HFFc6 (cell line): ENCODE results near the gene COIL. TPM values are rescaled to one million over a fixed set of nuclear protein-coding genes. Genes with fewer than 3 reads are reported as not detected.

ENCODE experiments used
- DNase-seq: peaks from one replicate; pipeline ENCODE4 v3.0.0-alpha.2; 2018
- H3K27ac Mint-ChIP-seq: 2 replicates; pipeline ENCODE4 v1.8.0; 2020; ENCODE audit warnings: mild to moderate bottlenecking, mixed read lengths
- H3K27me3 Mint-ChIP-seq: 2 replicates; pipeline ENCODE4 v1.8.0; 2021; ENCODE audit warnings: mild to moderate bottlenecking, moderate library complexity, mixed read lengths; ENCODE audit not compliant: insufficient read depth
- H3K36me3 Mint-ChIP-seq: 2 replicates; pipeline ENCODE4 v1.8.0; 2021; ENCODE audit warnings: low read depth, mixed read lengths
- H3K4me1 Mint-ChIP-seq: 2 replicates; pipeline ENCODE4 v1.8.0; 2020; ENCODE audit warnings: low read depth, mixed read lengths
- H3K4me3 Mint-ChIP-seq: 2 replicates; pipeline ENCODE4 v1.8.0; 2020; ENCODE audit warnings: mild to moderate bottlenecking, moderate library complexity, mixed read lengths
- H3K9me3 Mint-ChIP-seq: 2 replicates; pipeline ENCODE4 v1.8.0; 2020; ENCODE audit warnings: mild to moderate bottlenecking, mixed read lengths
- CTCF ChIP-seq: fragments of 200-600 bp; sonication (generic); IDR thresholded peaks from 2 replicates; pipeline ENCODE4 v1.5.0; 2021; ENCODE audit warnings: antibody characterized with exemption, mild to moderate bottlenecking
- total RNA-seq, 6 experiments: library from RNA; stranded (reverse); fragmentation: NEBNext Ultra II Directional; extraction: Animal tissue kit (Norgen Biotek cat#: 25700); gene quantifications; 2 replicates in 1 of 6; 3 replicates in 5 of 6; pipeline ENCODE4 v1.2.3, GENCODE V29; 2021

COIL gene
- total RNA-seq, 6 experiments from 2014 or later, result 13.6 to 16.4 (median 16.2) TPM

DNA sequence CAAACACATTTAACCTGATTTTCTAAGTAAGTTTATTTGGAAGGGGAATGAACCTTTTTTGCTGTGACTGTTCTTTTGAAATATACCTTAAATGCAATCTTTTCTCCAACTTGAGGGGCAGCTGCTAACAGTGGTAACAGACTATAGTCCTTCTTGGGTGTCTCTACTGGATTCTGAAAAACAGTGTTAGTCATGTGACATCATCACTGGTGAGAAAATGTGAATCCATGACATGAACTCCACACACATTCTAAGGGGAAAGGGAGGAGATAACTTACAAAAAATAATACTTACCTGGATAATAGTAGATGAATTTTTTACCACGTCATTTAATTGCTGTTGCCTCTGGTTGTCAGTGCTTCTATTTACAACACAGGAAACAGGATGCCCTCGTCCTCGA is 11.3 kb downstream of the COIL start:
- H3K4me1 Mint-ChIP-seq, result peaks cover 39% of the 10 kb centered on the region
- no peaks in the 10 kb centered on the region; the same call in 1 of the 2 replicates for H3K27me3 Mint-ChIP-seq
- DNase-seq, result no peak
- peaks cover 32% of the 10 kb centered on the region for H3K36me3 Mint-ChIP-seq
- no peak overlapping the region for H3K4me3 Mint-ChIP-seq
- H3K27ac Mint-ChIP-seq, result peak overlapping the region; percentile 3; the same call in 1 of the 2 replicates
- no peaks in the 10 kb centered on the region for H3K9me3 Mint-ChIP-seq
- TF ChIP-seq CTCF, result no peak

DNA sequence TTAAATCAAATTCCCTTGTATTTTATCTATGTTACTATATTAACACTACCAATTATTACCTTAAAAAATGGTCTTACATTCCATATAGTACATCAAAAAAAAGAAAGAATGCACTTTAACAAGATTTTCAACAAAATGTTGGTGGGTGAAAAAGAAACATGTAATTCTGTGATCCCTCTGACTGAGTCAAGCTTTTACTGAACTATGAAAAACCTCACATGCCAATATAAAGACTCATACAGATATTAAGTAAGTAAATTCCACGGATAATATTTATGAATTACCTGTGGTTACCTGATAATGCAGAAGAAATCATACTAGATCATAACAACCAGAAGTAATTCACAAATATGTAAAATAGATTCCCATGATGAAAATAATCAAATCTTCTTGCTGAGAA is 12.4 kb downstream of the COIL start:
- Mint-ChIP-seq H3K27me3 (no peaks in the 10 kb centered on the region; the same call in 1 of the 2 replicates), H3K4me1 (peaks cover 28% of the 10 kb centered on the region), H3K36me3 (peaks cover 38% of the 10 kb centered on the region), H3K9me3 (no peaks in the 10 kb centered on the region), H3K4me3 (no peak overlapping the region), H3K27ac (peak overlapping the region; percentile 39)
- no peak for TF ChIP-seq CTCF
- DNase-seq, result peak; percentile 3

DNA sequence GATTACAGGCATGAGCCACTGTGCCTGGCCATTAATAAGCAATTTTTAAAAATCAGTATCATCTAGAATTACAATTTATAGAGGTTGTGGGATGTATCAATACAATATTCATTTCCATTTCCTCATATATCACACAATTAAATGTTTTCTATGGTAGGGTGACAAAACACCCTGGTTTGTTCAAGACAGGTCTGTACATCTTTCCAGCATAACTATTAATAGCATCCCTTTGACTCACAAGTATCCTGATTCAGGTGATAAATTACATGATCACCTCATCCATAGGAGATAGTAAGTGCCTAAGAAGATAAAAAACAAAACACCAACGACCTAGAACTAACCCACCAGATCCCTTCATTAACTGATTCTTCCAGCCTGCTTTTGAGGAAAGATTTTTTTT is 13.1 kb downstream of the COIL start:
- H3K4me1 Mint-ChIP-seq, result peaks cover 24% of the 10 kb centered on the region
- no peak for TF ChIP-seq CTCF
- no peaks in the 10 kb centered on the region for H3K9me3 Mint-ChIP-seq
- no peaks in the 10 kb centered on the region; the same call in 1 of the 2 replicates for H3K27me3 Mint-ChIP-seq
- no peak overlapping the region for H3K27ac Mint-ChIP-seq
- no peak for DNase-seq
- peaks cover 41% of the 10 kb centered on the region for H3K36me3 Mint-ChIP-seq
- no peak overlapping the region for H3K4me3 Mint-ChIP-seq

- Mint-ChIP-seq H3K4me3 (no peak overlapping the region), H3K27ac (no peak overlapping the region)
- no peak for TF ChIP-seq CTCF
Measured at GRCh38 chr17:56945938-56946505, 14.8 kb downstream of the COIL start.

GRCh38 chr17:56943505-56944125 is 17.2 kb downstream of the COIL start:
- H3K27me3 Mint-ChIP-seq, result no peaks in the 10 kb centered on the region
- H3K4me3 Mint-ChIP-seq, result no peak overlapping the region
- H3K27ac Mint-ChIP-seq, result no peak overlapping the region
- DNase-seq, result no peak
- peaks cover 21% of the 10 kb centered on the region for H3K4me1 Mint-ChIP-seq
- H3K36me3 Mint-ChIP-seq, result peaks cover 32% of the 10 kb centered on the region
- no peak for TF ChIP-seq CTCF
- H3K9me3 Mint-ChIP-seq, result no peaks in the 10 kb centered on the region

More at GRCh38 chr17:56945938-56946505, 14.8 kb downstream of the COIL start:
- H3K36me3 Mint-ChIP-seq, result peaks cover 40% of the 10 kb centered on the region
- DNase-seq, result no peak
- H3K4me1 Mint-ChIP-seq, result peaks cover 24% of the 10 kb centered on the region
- no peaks in the 10 kb centered on the region for H3K9me3 Mint-ChIP-seq
- no peaks in the 10 kb centered on the region; the same call in 1 of the 2 replicates for H3K27me3 Mint-ChIP-seq
